WERI-Rb-1 (cell line): ENCODE measurements around the gene SETD6.
"Not testable (repeated sequence)": the region's sequence is repeated elsewhere in the genome, so short reads cannot be mapped to it uniquely, and the experiment has no call there.

Experiments used
- DNase-seq: peaks from one replicate; pipeline ENCODE4 v3.0.0-alpha.2; 2020
- H3K27ac ChIP-seq: fragments of 250-450 bp; sonication (Bioruptor Pico); 2 replicates; pipeline ENCODE4 v1.5.1; 2020; ENCODE audit warnings: mild to moderate bottlenecking, moderate library complexity
- H3K27me3 ChIP-seq: fragments of 250-450 bp; sonication (Bioruptor Pico); 2 replicates; pipeline ENCODE4 v1.5.1; 2021; ENCODE audit warnings: mild to moderate bottlenecking, low read depth, moderate library complexity; ENCODE audit not compliant: insufficient read depth, severe bottlenecking
- H3K36me3 ChIP-seq: fragments of 250-450 bp; sonication (Bioruptor Pico); 2 replicates; pipeline ENCODE4 v1.5.1; 2020; ENCODE audit warnings: mild to moderate bottlenecking, moderate library complexity
- H3K4me3 ChIP-seq: 2 replicates; pipeline ENCODE4 v1.5.1; 2011; ENCODE audit warnings: low read depth, mild to moderate bottlenecking, control low read depth, low read length
- H3K9me3 ChIP-seq: fragments of 250-450 bp; sonication (Bioruptor Pico); 2 replicates; pipeline ENCODE4 v1.5.1; 2021; ENCODE audit warnings: mild to moderate bottlenecking, moderate library complexity; ENCODE audit not compliant: severe bottlenecking
- CTCF ChIP-seq: IDR thresholded peaks from 2 replicates; pipeline ENCODE4 v1.5.1; 2011; ENCODE audit warnings: low read depth, mild to moderate bottlenecking, control low read depth, inconsistent platforms, low read length

SETD6 gene

DNA sequence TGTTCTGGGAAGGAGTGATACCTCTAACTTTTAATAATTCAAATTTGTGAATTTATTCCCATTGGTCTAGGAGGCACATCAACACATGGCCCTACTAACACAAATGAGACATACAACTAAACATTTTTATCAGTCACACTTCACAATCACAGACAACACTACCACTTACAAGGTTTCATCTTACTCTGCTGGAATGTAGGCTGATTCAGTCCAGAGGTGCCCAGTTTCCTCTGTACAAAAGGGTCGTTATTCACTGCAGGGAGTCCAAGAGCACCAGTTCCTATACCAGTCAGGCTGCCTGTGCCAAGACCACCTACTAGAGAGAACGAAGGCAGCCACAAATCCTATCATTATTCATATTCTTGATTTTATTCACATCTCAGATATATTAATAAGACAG, 41.4 kb downstream of the SETD6 start:
- peaks cover 89% of the 10 kb centered on the region for H3K36me3 ChIP-seq
- no peak overlapping the region for H3K4me3 ChIP-seq
- H3K9me3 ChIP-seq: no peaks in the 10 kb centered on the region
- no peak for TF ChIP-seq CTCF
- no peaks in the 10 kb centered on the region for H3K27me3 ChIP-seq
- no peak overlapping the region for H3K27ac ChIP-seq
- no peak for DNase-seq

- no peak overlapping the region for H3K4me3 ChIP-seq
- H3K27me3 ChIP-seq: no peaks in the 10 kb centered on the region
- peaks cover 77% of the 10 kb centered on the region for H3K36me3 ChIP-seq
- no peak overlapping the region for H3K27ac ChIP-seq
- TF ChIP-seq CTCF: no peak
- H3K9me3 ChIP-seq: no peaks in the 10 kb centered on the region
- no peak for DNase-seq
Measured at GRCh38 chr16:58563235-58563634, 47.9 kb downstream of the SETD6 start.

GRCh38 chr16:58563775-58564174, 48.5 kb downstream of the SETD6 start:
- no peak for TF ChIP-seq CTCF
- DNase-seq: no peak
- no peaks in the 10 kb centered on the region for H3K27me3 ChIP-seq

GRCh38 chr16:58565697-58566096, 50.4 kb downstream of the SETD6 start:
- H3K27ac ChIP-seq, H3K27me3 ChIP-seq, H3K4me3 ChIP-seq, H3K9me3 ChIP-seq, DNase-seq: not testable (repeated sequence)
- H3K36me3 ChIP-seq: peaks cover 74% of the 10 kb centered on the region

More at GRCh38 chr16:58563775-58564174, 48.5 kb downstream of the SETD6 start:
- no peak overlapping the region for H3K27ac ChIP-seq
- H3K36me3 ChIP-seq: peaks cover 75% of the 10 kb centered on the region
- no peaks in the 10 kb centered on the region for H3K9me3 ChIP-seq
- H3K4me3 ChIP-seq: no peak overlapping the region
